Kidney (tissue), 14 donors: ENCODE measurements around the gene RBM10. TPM values are rescaled to one million over a fixed set of nuclear protein-coding genes. Genes with fewer than 3 reads are reported as not detected.

Source experiments
- DNase-seq, 5 donors: peaks; one replicate each; pipeline ENCODE4 v3.0.0-alpha.2; 2013 to 2020
- FAIRE-seq: peaks from 2 replicates; lab custom pipeline; 2012; peaks lifted over from hg19 to GRCh38; lab: Jason Lieb, UNC
- H3K27ac ChIP-seq, 2 donors: one replicate each; pipeline ENCODE4 v1.7.0; 2013; ENCODE audit warnings: low read depth in 2 of 2, low read length in 2 of 2, inconsistent platforms in 1 of 2
- H3K27me3 ChIP-seq: one replicate; pipeline ENCODE4 v1.7.1; 2013; ENCODE audit warnings: low read length, inconsistent platforms; ENCODE audit not compliant: control insufficient read depth, insufficient read depth
- H3K36me3 ChIP-seq, 3 donors: one replicate each; pipeline versions ENCODE4 v1.7.0 to v1.7.1; 2013; ENCODE audit warnings: low read length in 3 of 3, control low read depth in 1 of 3, inconsistent platforms in 1 of 3; ENCODE audit not compliant: insufficient read depth in 3 of 3, control insufficient read depth in 2 of 3
- H3K4me1 ChIP-seq, 3 donors: one replicate each; pipeline versions ENCODE4 v1.7.0 to v1.7.1; 2013; ENCODE audit warnings: low read length in 3 of 3, inconsistent platforms in 1 of 3, low read depth in 1 of 3; ENCODE audit not compliant: control insufficient read depth in 2 of 3, insufficient read depth in 2 of 3
- H3K4me3 ChIP-seq, 3 donors: one replicate each; pipeline versions ENCODE4 v1.7.0 to v1.8.1; 2013; ENCODE audit warnings: low read length in 3 of 3, control low read depth in 1 of 3, inconsistent platforms in 1 of 3
- H3K9ac ChIP-seq, 3 donors: one replicate each; pipeline versions ENCODE4 v1.7.0 to v1.7.1; 2013; ENCODE audit warnings: low read length in 3 of 3, control low read depth in 1 of 3, inconsistent platforms in 1 of 3
- H3K9me3 ChIP-seq, 3 donors: one replicate each; pipeline versions ENCODE4 v1.7.0 to v1.7.1; 2013; ENCODE audit warnings: low read length in 3 of 3, control low read depth in 1 of 3, inconsistent platforms in 1 of 3; ENCODE audit not compliant: control insufficient read depth in 2 of 3, insufficient read depth in 1 of 3
- intact Hi-C: fragments of 100-400 bp; cut with DNase I; formaldehyde crosslinking; loops from one replicate; pipeline ENCODE4 v1.11.1; 2022
- polyA plus RNA-seq: library from polyadenylated mRNA; stranded (reverse); fragments of 350-450 nt; fragmentation: Illumina TruSeq; extraction: RNeasy Lipid Tissue Mini Kit (QIAGEN cat#74804); gene quantifications from one replicate; pipeline ENCODE4 v1.2.3, GENCODE V29; 2014; ENCODE audit warnings: low read depth, low replicate concordance; ENCODE audit not compliant: insufficient read depth
- total RNA-seq: library from RNA; stranded (reverse); fragmentation: NEBNext Ultra II Directional; extraction: Animal tissue kit (Norgen Biotek cat#: 25700); gene quantifications from one replicate; pipeline ENCODE4 v1.2.1, GENCODE V29; 2021
- TF ChIP-seq, protein P1 (sequence below): IDR thresholded peaks from 3 replicates; pipeline ENCODE4 v1.5.1; 2012; ENCODE audit warnings: mild to moderate bottlenecking, moderate library complexity, borderline replicate concordance; ENCODE audit not compliant: insufficient read depth; ENCODE audit errors: extremely low read depth
- donor health status: control.
- donor health status: control.
- donor health status: control.
- donor health status: control.
- donor health status: control.
- donor health status: DM: yes; HTN: yes; CAD: no.
- donor health status: Normal renal cell carcinoma (clear cell type).

The RBM10 gene
- total and polyA plus RNA-seq, 2 donors from 2014 or later, result 27.5 to 31.7 TPM

DNA sequence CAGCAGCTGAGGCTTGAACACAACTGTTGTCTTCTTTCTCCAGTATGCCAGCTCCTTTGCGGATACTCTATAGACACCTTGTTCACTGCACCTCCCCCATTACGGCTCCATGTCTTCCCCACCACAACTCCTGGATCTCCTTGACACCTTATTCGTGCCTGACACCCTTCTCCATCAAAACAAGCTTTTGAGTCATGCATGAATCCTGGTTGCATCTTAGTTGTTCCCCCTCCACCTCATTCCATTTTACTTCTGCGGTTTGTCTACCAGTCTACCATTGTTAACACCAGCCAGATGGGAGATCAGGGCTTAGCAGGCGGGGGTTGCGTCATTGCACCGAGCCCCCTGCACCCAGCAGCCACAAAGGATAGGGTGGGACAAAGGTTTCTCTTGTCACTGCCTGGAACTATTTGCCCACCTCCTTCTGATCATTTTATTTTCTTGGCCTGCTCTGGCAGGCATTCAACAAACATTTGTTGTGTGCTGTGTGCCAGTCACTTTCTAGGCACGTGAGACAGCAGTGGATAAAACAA lies 71.4 kb downstream of the RBM10 start:
- peaks cover 26 to 36% (median 26%) of the 10 kb centered on the region in 3 donors for H3K36me3 ChIP-seq
- no peak for FAIRE-seq
- no peak overlapping the region for H3K4me3 ChIP-seq
- DNase-seq, result peak in 1 of 5 donors; percentile 22
- peaks cover 4% of the 10 kb centered on the region for H3K27me3 ChIP-seq
- intact Hi-C loops, result no loop called here
- H3K9ac ChIP-seq, result no peak overlapping the region
- no peaks in the 10 kb centered on the region for H3K9me3 ChIP-seq
- TF ChIP-seq, protein P1, sequence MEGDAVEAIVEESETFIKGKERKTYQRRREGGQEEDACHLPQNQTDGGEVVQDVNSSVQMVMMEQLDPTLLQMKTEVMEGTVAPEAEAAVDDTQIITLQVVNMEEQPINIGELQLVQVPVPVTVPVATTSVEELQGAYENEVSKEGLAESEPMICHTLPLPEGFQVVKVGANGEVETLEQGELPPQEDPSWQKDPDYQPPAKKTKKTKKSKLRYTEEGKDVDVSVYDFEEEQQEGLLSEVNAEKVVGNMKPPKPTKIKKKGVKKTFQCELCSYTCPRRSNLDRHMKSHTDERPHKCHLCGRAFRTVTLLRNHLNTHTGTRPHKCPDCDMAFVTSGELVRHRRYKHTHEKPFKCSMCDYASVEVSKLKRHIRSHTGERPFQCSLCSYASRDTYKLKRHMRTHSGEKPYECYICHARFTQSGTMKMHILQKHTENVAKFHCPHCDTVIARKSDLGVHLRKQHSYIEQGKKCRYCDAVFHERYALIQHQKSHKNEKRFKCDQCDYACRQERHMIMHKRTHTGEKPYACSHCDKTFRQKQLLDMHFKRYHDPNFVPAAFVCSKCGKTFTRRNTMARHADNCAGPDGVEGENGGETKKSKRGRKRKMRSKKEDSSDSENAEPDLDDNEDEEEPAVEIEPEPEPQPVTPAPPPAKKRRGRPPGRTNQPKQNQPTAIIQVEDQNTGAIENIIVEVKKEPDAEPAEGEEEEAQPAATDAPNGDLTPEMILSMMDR, result no peak
- H3K27ac ChIP-seq, result peak overlapping the region in 1 of 2 donors; percentile 83
- H3K4me1 ChIP-seq, result peaks cover 0 to 23% (median 12%) of the 10 kb centered on the region in 3 donors

DNA sequence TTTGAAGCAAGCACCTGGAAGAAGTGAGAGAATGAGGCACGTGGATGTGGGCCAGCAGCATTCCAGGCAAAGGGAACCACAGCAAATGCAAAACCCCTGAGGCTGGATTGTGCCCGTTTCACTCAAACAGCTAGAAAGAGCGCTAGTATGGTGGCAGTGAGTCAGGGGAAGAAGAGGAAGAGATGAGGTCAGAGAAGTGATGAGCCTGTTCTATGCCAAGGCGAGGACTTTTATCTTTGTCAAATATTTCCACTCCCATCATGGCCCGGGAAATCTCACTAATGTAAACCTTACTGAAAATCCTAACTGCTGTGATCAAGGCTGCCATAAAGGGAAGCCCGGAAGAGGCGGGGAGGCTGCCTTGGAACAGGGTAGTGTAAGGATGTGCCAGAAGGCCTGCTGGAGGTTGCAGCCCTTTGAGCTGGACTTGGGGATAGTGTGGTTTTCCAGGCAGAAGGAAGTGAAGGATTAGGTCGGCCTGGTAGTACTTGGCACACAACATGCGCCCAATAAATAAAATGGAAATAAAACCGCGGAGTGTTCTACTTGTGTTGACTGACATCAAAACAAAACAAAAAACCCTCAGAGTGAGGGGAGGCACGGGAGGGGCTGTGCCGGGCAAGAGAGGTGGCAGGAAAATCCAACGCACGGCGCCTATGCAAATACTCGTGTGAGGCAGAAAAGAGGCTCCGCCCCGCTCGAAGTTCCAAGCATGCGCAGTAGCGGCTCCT lies 72.3 kb downstream of the RBM10 start:
- Histone ChIP-seq H3K4me1 (peaks cover 0 to 23% (median 12%) of the 10 kb centered on the region in 3 donors), H3K36me3 (peaks cover 22 to 27% (median 23%) of the 10 kb centered on the region in 3 donors), H3K4me3 (peak overlapping the region; percentile 40 to 52 (median 41)), H3K9me3 (no peaks in the 10 kb centered on the region), H3K27me3 (peaks cover 4% of the 10 kb centered on the region), H3K27ac (peak overlapping the region; percentile 43 to 83), H3K9ac (peak overlapping the region in 2 of 3 donors; percentile 23 to 53)
- TF ChIP-seq, protein P1, result no peak
- peak; percentile 21 to 82 (median 37) for DNase-seq
- intact Hi-C loops, result no loop called here
- FAIRE-seq, result no peak

DNA sequence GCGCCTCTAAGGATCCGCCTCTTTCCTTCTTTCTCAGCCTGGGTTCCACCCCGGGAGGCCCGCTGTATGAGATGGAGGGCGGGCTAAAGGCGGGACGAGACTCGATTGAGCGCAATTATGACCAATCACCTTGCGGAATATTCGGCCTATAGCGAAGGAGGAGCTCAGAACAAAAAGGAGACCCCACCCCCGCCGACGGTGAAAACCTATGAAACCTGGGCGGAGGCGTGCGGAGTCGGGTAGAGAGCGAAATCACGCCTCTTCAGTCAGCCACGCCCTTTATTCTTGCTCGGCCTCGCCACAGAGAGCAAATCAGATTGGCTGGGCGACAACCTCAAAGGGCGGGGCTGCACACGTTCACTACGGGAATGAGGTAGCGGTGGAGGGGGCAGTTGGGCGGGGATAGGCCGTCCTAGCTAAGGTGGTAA lies 72.8 kb downstream of the RBM10 start:
- intact Hi-C loops, result no loop called here
- Histone ChIP-seq H3K4me3 (peak overlapping the region; percentile 82 to 98 (median 93)), H3K4me1 (peaks cover 0 to 23% (median 12%) of the 10 kb centered on the region in 3 donors), H3K36me3 (peaks cover 16 to 22% (median 18%) of the 10 kb centered on the region in 3 donors), H3K27me3 (peaks cover 4% of the 10 kb centered on the region), H3K9me3 (no peaks in the 10 kb centered on the region), H3K9ac (peak overlapping the region; percentile 49 to 98 (median 97)), H3K27ac (peak overlapping the region; percentile 98 to 99)
- DNase-seq, result peak; percentile 98 to 99 (median 99)
- peak; percentile 99 for FAIRE-seq
- TF ChIP-seq, protein P1, result no peak
